GM12874 (cell line): ENCODE results near the gene RPTOR.

Experiments
- TF ChIP-seq, protein P1 (sequence below): IDR thresholded peaks from 2 replicates; pipeline ENCODE4 v1.5.1; 2011; ENCODE audit warnings: low read depth, mild to moderate bottlenecking, control low read depth, low read length, moderate library complexity; ENCODE audit not compliant: insufficient read depth

RPTOR gene

GRCh38 chr17:80886641-80887573, 342.3 kb downstream of the RPTOR start:
- TF ChIP-seq, protein P1, sequence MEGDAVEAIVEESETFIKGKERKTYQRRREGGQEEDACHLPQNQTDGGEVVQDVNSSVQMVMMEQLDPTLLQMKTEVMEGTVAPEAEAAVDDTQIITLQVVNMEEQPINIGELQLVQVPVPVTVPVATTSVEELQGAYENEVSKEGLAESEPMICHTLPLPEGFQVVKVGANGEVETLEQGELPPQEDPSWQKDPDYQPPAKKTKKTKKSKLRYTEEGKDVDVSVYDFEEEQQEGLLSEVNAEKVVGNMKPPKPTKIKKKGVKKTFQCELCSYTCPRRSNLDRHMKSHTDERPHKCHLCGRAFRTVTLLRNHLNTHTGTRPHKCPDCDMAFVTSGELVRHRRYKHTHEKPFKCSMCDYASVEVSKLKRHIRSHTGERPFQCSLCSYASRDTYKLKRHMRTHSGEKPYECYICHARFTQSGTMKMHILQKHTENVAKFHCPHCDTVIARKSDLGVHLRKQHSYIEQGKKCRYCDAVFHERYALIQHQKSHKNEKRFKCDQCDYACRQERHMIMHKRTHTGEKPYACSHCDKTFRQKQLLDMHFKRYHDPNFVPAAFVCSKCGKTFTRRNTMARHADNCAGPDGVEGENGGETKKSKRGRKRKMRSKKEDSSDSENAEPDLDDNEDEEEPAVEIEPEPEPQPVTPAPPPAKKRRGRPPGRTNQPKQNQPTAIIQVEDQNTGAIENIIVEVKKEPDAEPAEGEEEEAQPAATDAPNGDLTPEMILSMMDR = no peak

DNA sequence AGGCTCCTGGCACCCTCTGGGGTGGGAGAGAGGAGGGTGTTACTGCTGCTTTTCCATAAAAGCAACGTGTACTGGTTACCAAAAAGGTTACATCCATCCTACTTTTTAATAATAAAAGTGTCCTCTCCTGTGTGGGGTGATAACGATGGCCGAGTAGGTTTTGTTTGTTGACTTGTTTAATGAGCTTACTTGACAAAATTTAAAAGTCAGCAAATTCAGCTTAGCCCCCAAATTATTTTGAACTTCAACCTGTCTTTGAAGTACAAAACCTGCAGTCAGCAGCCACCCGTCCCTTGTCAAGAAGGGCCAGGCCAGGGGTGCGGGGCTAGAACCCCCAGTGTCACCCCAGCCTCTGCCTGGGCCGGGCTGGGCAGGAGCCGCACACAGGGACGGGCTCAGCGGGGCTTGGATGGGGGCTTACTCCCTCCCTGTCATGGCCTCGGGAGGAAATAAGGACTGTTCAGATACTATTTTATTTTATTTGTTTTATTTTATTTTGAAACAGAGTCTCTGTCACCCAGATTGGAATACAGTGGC, 343.1 kb downstream of the RPTOR start:
- TF ChIP-seq, protein P1 = no peak

DNA sequence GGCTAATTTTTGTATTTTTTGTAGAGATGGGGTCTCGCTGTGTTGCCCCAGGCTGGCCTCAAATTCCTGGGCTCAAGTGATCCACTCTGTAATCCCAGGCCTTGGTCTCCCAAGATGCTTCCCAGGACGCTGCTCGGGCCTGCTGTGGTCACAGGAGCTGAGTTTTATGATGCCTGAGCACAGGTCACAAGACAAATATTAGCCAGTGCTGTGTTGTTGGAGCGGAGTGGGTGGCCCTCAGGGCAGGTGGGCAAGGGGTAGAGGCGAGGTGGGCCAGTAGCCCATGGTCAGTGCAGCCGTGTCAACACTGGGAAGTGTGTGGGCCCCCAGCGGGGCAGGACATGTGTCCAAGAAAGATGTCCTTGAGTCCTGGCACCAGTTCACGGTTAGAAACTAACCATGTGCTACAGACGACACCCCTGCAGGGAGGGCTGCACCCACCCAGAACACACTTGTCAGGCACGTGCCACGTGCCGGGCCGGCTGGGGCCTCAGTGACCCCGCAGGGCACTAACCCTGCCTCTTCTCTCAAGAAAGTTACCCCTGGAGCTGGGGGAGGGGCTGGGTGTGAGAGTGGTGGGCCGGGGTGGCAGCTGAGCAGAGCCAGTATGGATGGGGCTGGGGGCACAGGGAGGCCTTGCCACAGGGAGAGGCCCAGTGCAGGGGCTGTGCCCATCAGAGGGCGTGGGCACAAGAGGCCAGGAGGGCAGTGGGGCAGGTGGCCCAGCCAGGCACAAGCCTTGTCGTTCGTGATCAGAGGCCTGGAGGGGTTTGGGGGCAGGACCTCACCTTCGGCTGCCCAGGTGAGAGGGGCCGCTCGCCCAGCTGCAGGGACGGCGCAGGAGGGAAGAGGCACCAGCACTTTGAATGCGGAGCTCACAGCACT, 343.9 kb downstream of the RPTOR start:
- TF ChIP-seq, protein P1 = no peak

GRCh38 chr17:80889231-80890195, 344.9 kb downstream of the RPTOR start:
- TF ChIP-seq, protein P1 = no peak

DNA sequence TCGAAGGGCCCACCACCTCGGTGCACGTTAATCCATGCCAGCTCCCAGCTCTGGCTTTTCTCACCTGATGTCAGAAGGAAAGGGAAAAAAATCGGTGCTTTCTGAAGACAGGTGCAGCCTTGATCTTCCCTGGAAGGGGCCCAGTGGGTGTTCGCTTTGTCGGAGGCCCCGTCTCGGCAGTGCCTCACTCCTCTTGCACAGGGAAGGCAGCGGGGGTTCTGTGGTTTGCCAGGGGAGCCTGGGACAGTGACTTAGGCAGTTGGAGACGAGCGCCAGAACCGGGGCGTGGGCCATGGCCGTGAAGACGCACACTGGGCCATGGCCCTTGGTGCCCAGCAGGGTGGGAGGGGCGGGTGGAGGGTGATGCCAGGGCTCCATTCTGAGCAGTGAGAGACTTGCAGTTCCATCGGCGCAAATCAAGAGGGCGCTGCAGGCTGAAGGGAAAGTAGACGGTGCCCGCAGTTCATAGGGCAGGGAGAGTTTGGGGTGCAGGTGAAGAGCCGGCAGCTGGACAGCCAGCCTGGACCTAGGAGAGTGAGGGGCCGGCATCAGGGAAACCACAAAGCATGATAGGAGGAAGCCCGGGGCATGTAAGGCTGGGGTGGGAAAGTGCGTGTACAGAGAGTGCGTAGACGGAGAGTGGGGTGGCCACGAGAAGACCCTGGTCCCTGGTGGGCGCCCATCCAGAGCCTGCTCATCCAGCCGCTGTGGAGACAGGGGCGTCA, 345.7 kb downstream of the RPTOR start:
- TF ChIP-seq, protein P1 = no peak

GRCh38 chr17:80890921-80891396, 346.3 kb downstream of the RPTOR start:
- TF ChIP-seq, protein P1 = no peak
